ENCODE results near the gene HDGFL3.

The HDGFL3 gene

DNA sequence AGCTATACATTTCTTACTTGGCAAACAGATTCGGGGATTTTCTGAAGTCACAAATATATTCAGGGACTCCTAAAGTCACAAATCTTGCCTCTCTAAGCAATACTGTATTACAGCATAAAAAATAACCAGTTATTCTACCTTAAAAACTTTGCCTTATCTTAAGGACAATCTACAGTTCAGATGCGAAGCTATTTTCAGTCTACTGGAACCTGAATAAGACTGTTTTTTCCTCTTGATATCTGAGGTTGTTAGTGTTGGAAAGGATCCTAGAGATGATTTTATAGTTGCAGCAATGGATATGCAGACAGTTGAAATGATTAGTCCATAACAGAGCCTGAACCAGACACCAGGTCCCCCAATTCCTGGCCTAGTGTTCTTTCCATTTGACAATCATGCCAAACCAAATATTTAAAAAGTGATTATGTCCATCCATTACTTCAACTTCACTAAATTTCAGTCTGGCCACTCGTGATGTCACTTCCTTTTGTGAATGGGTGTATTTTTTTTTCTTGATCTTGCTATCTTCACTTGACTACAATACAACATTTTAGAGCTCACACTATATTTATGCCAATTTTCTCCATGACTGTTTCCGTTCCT, 1.8 kb downstream of the HDGFL3 start:
- peak overlapping the region; percentile 93 for H3K27ac ChIP-seq
- no peak for TF ChIP-seq CTCF (conservative IDR thresholded peaks at IDR 0.05)

DNA sequence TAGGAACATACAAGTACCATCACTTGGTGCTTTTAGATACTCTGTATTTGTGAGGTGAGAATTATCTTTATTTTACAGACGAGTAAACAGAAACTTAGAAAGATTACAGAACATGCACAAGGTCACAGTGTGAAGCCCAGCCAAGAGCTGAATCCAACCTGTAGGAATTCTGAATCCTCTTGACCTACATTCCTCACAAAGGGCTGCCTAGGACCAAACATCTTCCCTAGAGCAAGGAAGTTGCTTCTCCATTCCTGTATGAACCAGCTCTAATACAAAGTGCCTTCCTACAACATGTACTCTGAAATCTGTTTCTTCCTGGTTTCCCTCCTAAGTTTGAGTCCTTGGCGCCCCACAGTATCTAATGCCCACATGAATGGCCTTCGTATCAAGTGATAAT, 2.9 kb downstream of the HDGFL3 start:
- peak overlapping the region; percentile 93 for H3K27ac ChIP-seq
- no peak for TF ChIP-seq CTCF (conservative IDR thresholded peaks at IDR 0.05)

GRCh38 chr15:83203543-83203942, 4.1 kb downstream of the HDGFL3 start:
- TF ChIP-seq CTCF (conservative IDR thresholded peaks at IDR 0.05) = no peak
- no peak overlapping the region for H3K27ac ChIP-seq

DNA sequence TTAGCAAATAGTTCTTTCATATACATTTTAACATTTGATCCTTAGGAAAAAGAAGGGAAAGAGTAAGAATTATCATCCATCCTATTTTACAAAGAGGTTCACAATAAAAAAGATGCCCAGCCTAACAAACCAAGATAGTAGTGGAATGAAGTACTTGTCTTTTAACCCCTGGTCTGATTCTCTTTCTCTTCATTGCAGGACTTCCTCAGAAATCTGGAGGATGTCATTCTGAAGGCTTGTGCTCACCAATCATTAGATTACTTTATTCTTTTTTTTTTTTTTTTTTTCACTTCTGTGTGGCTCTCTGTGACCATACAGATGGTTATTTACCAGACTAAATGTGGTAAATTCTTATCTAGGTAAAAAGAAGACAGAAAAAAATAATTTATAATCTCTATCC, 7.0 kb downstream of the HDGFL3 start:
- no peak overlapping the region for H3K27ac ChIP-seq
- no peak for TF ChIP-seq CTCF (conservative IDR thresholded peaks at IDR 0.05)

- H3K27ac ChIP-seq = no peak overlapping the region
- no peak for TF ChIP-seq CTCF (conservative IDR thresholded peaks at IDR 0.05)
Measured at GRCh38 chr15:83200162-83200561, 7.5 kb downstream of the HDGFL3 start.

DNA sequence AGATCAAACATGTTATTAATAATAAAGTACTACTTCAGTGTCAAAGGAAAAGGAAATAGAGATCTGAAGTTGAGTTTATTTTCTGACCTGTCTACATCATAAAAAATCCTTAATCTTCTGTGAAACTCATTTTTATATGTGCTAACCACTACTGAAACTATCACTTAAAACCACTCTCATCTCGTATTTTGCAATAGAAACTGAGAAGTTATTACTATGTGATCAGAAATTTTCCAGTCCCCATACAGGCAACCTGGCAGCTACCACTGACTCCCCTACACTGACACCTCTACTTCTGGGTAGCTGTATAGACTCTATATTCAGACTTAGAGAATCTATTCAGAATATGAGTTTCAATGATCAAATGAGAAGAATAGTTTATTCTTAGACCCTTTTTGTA, 8.3 kb downstream of the HDGFL3 start:
- no peak for TF ChIP-seq CTCF (conservative IDR thresholded peaks at IDR 0.05)
- H3K27ac ChIP-seq = no peak overlapping the region

DNA sequence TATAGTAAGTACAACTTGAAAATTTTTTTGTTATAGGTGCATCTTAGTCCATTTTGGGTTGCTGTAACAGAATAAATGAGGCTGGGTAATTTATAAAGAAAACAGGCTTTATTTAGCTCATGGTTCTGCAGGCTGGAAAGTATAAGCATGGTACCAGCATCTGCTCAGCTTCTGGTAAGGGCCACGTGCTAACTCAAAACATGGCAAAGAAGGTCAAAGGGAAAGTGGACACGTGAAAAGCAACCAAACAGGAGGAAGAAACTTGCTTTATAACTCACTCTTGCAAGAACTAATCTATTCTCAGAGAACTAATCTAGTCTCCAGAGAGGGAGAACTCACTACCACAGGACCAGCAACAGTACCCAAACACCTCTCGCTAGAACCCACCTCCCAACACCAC, 9.1 kb downstream of the HDGFL3 start:
- no peak overlapping the region for H3K27ac ChIP-seq
- no peak for TF ChIP-seq CTCF (conservative IDR thresholded peaks at IDR 0.05)

Data from VCaP (cell line).